MCF 10A (cell line): ENCODE measurements around the gene FGF8. TPM values are rescaled to one million over a fixed set of nuclear protein-coding genes. Genes with fewer than 3 reads are reported as not detected.

Experiments
- BruUV-seq: library from RNA; stranded (reverse); fragments of 400-500 nt; replicated peaks from 2 replicates; lab custom pipeline; 2021; lab: Mats Ljungman, UMichigan
- CTCF ChIA-PET: fragments of 300-600 bp; sonication (Branson Sonifier 250); formaldehyde crosslinking; extraction: SDS; loops from one replicate; lab custom pipeline; 2021; ENCODE audit warnings: antibody characterized with exemption, inconsistent platforms; lab: Yijun Ruan, JAX
- POLR2A ChIA-PET: fragments of 300-600, 350-650 bp; sonication (Branson Sonifier 250); formaldehyde crosslinking; extraction: SDS; loops from one replicate; lab custom pipeline; 2020; ENCODE audit warnings: antibody characterized with exemption, inconsistent platforms; lab: Yijun Ruan, JAX
- DNase-seq: peaks from one replicate; pipeline ENCODE4 v3.0.0-alpha.2; 2018; ENCODE audit not compliant: unreplicated experiment
- H3K27ac Mint-ChIP-seq: one replicate; pipeline ENCODE4 v1.8.0; 2022; ENCODE audit warnings: mild to moderate bottlenecking, low read depth, mixed read lengths; ENCODE audit not compliant: unreplicated experiment
- H3K27me3 Mint-ChIP-seq: one replicate; pipeline ENCODE4 v1.8.0; 2022; ENCODE audit warnings: mixed read lengths; ENCODE audit not compliant: insufficient read depth, unreplicated experiment
- H3K36me3 Mint-ChIP-seq: one replicate; pipeline ENCODE4 v1.8.0; 2022; ENCODE audit warnings: mild to moderate bottlenecking, moderate library complexity, mixed read lengths; ENCODE audit not compliant: insufficient read depth, unreplicated experiment
- H3K4me1 Mint-ChIP-seq: one replicate; pipeline ENCODE4 v1.8.0; 2022; ENCODE audit warnings: mixed read lengths; ENCODE audit not compliant: insufficient read depth, unreplicated experiment
- H3K4me3 Mint-ChIP-seq: one replicate; pipeline ENCODE4 v1.8.0; 2022; ENCODE audit warnings: mild to moderate bottlenecking, moderate library complexity, mixed read lengths; ENCODE audit not compliant: unreplicated experiment
- H3K9me3 Mint-ChIP-seq: one replicate; pipeline ENCODE4 v1.8.0; 2022; ENCODE audit warnings: mixed read lengths; ENCODE audit not compliant: unreplicated experiment
- intact Hi-C: fragments of 100-400 bp; cut with micrococcal nuclease; formaldehyde crosslinking; loops from 2 replicates; pipeline ENCODE4 v1.14.1; 2022
- total RNA-seq: library from RNA; stranded (reverse); gene quantifications from 2 replicates; pipeline ENCODE4 v1.2.3, GENCODE V29; 2022
- TF ChIP-seq, protein P1 (sequence below): fragments of 200-600 bp; IDR thresholded peaks from one replicate; pipeline ENCODE4 v1.8.0; 2022; ENCODE audit warnings: antibody characterized with exemption, mild to moderate bottlenecking; ENCODE audit not compliant: unreplicated experiment

Gene FGF8
- total RNA-seq, 1 experiment from 2014 or later, result not detected

DNA sequence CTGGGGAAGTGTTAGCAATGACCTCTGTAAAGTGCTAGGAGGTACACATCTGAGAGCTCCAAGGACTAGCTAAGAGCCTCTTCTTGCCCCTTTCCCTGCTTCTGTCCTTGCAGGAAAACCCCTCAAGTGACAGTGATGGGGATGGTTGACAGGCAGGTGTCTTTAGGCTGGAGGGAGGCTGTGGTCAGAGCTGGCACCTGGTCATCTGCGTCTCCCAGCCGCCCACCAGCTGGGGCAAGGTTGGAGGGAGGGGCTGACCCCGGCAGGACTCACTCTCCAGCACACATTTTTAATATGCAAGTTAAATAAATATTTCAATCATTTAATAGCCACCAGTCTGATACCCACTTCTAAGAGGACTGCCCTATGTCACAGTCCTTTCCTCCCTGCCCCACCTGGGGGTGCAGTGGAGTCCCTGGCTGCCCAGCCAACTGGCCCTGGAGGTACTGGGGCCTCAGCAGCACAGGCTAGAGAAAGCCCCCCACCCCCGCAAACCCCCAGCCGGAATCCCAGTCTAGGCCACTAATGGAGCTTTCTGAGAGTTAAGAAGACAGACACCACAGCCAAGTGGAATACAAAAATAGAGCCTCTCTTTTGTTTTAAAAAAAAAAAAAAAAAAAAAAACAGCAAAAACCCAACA is 6.3 kb downstream of the FGF8 start:
- no TSS peak for BruUV-seq
- no peaks in the 10 kb centered on the region for H3K36me3 Mint-ChIP-seq
- TF ChIP-seq, protein P1, sequence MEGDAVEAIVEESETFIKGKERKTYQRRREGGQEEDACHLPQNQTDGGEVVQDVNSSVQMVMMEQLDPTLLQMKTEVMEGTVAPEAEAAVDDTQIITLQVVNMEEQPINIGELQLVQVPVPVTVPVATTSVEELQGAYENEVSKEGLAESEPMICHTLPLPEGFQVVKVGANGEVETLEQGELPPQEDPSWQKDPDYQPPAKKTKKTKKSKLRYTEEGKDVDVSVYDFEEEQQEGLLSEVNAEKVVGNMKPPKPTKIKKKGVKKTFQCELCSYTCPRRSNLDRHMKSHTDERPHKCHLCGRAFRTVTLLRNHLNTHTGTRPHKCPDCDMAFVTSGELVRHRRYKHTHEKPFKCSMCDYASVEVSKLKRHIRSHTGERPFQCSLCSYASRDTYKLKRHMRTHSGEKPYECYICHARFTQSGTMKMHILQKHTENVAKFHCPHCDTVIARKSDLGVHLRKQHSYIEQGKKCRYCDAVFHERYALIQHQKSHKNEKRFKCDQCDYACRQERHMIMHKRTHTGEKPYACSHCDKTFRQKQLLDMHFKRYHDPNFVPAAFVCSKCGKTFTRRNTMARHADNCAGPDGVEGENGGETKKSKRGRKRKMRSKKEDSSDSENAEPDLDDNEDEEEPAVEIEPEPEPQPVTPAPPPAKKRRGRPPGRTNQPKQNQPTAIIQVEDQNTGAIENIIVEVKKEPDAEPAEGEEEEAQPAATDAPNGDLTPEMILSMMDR, result no peak
- H3K27me3 Mint-ChIP-seq, result peaks cover 40% of the 10 kb centered on the region
- ChIA-PET POLR2A (no interaction called here), CTCF (interaction anchor here (0.6 to 1.8 kb wide), 4 partner anchors 9 to 148 kb away, joined by 3 to 8 read pairs (median 3); no protein-coding TSS in a partner anchor)
- H3K9me3 Mint-ChIP-seq, result no peaks in the 10 kb centered on the region
- intact Hi-C loops, result no loop called here
- no peaks in the 10 kb centered on the region for H3K4me1 Mint-ChIP-seq
- H3K4me3 Mint-ChIP-seq, result no peak overlapping the region
- no peak for DNase-seq
- no peak overlapping the region for H3K27ac Mint-ChIP-seq

DNA sequence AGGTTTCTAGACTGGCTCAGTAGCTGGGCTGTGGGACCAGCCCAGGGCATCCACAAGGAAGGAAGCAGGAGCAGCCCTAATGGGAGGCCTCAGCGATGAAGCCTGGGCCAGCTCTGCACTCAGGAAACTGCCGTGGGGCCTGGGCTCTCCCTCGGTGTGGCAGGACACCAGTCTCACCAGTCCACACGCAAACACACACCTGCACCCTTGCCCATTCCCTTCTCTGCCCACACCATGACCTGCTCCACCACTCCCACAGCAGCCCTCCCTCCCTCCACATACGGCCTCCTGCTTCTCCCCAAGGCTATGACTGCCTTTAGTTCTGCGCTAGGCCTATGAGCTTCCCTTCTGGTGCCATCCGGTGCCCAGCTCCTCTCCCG is 7.1 kb downstream of the FGF8 start:
- ChIA-PET CTCF (interaction anchor here (0.7 to 1.8 kb wide), 5 partner anchors 10 to 554 kb away, joined by 3 to 8 read pairs (median 3); partner anchors contain the start of genes DPCD and POLL), POLR2A (no interaction called here)
- BruUV-seq, result no TSS peak
- Mint-ChIP-seq H3K4me1 (no peaks in the 10 kb centered on the region), H3K4me3 (no peak overlapping the region), H3K36me3 (no peaks in the 10 kb centered on the region), H3K27ac (no peak overlapping the region), H3K9me3 (no peaks in the 10 kb centered on the region), H3K27me3 (peaks cover 32% of the 10 kb centered on the region)
- DNase-seq, result no peak
- intact Hi-C loops, result no loop called here
- TF ChIP-seq, protein P1, result no peak

DNA sequence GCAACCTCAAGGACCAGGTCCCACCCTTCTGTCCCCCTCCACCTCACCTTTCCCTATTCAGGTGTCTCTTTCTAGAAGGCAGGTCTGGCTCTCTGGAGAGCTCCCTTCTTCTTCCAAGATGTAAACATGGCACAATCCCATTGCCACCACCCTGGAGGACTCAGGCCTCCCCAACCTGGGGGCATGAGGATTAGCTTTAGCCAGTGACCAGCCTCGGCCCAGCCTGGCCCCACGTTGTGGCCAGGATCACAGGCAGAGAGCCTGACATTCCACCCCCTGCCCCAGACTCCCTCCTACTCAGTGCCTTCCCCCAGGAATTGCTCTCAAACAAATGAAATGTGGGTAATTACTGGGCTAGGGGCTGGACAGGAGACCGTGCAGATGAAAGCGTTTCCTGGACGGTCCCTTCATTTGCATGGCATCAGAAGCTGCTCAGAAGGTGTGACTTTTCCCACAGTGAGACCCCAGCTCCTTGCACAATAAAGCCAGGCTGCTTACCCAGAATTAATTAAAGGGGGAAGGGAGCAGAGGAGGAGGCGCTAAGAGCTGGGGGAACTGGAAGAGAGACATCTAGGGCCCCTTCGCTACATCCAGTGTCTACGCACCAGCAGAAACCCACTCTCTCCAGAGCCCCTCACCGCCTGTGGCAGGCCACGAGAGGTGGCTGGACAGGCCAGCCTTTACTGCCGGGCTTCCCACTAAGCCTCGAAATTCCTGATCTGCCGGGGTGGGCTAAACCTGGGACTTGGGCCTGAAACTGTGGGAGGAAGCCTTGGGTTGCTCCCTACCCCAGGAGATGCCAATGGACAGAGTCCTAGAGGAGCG is 7.7 kb downstream of the FGF8 start:
- Mint-ChIP-seq H3K4me1 (no peaks in the 10 kb centered on the region), H3K27ac (no peak overlapping the region), H3K27me3 (peaks cover 25% of the 10 kb centered on the region), H3K36me3 (no peaks in the 10 kb centered on the region), H3K4me3 (no peak overlapping the region), H3K9me3 (no peaks in the 10 kb centered on the region)
- POLR2A ChIA-PET, result no interaction called here
- intact Hi-C loops, result no loop called here
- no TSS peak for BruUV-seq
- CTCF ChIA-PET, result interaction anchor here (0.8 to 1.8 kb wide), 4 partner anchors 13 to 554 kb away, joined by 3 to 8 read pairs (median 5); partner anchors contain the start of genes DPCD and POLL
- no peak for DNase-seq
- TF ChIP-seq, protein P1, result no peak

DNA sequence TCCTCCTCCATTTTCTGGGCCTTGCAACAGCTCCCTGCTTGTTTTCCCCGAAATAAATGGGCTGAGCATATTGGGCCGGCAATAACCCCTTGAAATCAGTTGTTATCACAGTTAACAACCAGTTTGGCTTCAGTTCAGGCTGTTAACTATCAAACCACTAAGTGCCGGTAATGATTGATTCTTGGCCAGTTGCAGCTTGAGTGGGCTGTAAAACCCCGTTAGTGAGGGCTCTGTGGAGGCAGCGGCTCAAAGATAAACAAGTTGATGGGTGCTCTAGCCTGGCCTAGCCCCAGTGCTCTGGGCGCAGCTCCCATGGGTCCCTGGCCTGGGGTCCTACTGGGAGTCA is 8.3 kb downstream of the FGF8 start:
- DNase-seq, result no peak
- Mint-ChIP-seq H3K36me3 (no peaks in the 10 kb centered on the region), H3K4me1 (no peaks in the 10 kb centered on the region), H3K4me3 (no peak overlapping the region), H3K27me3 (peaks cover 24% of the 10 kb centered on the region), H3K27ac (no peak overlapping the region), H3K9me3 (no peaks in the 10 kb centered on the region)
- ChIA-PET POLR2A (interaction anchor here (0.8 kb wide), 1 partner anchor 16 kb away, joined by 3 read pairs; the partner anchor contains the start of gene NPM3), CTCF (interaction anchor here (1.3 kb wide), 1 partner anchor 553 kb away, joined by 7 read pairs; no protein-coding TSS in a partner anchor)
- intact Hi-C loops, result no loop called here
- BruUV-seq, result no TSS peak
- TF ChIP-seq, protein P1, result no peak
